Lung (tissue), 12 donors: Measurements from ENCODE around the gene CTBS. TPM values are rescaled to one million over a fixed set of nuclear protein-coding genes. Genes with fewer than 3 reads are reported as not detected.

Experiments used
- ATAC-seq: fragments of 200-7000 bp; cut with Tn5 transposase; one replicate; pipeline ENCODE4 v1.9.1; 2020; ENCODE audit warnings: moderate number of reproducible peaks; ENCODE audit not compliant: insufficient read depth, low FRiP score
- DNase-seq, 3 donors: peaks; one replicate each; pipeline ENCODE4 v3.0.0-alpha.2; 2013 to 2017
- H3K27ac ChIP-seq, 2 donors: one replicate each; pipeline ENCODE4 v1.5.1; 2013; ENCODE audit warnings: mild to moderate bottlenecking in 2 of 2, moderate library complexity in 2 of 2, control low read depth in 1 of 2, inconsistent platforms in 1 of 2, low read depth in 1 of 2, low read length in 1 of 2
- H3K27me3 ChIP-seq, 3 donors: one replicate each; pipeline ENCODE4 v1.5.1; 2013; ENCODE audit warnings: low read length in 2 of 3; ENCODE audit not compliant: control insufficient read depth in 3 of 3, insufficient read depth in 3 of 3
- H3K36me3 ChIP-seq, 4 donors: one replicate each; pipeline ENCODE4 v1.5.1; 2013; ENCODE audit warnings: low read length in 4 of 4, mild to moderate bottlenecking in 1 of 4, moderate library complexity in 1 of 4; ENCODE audit not compliant: control insufficient read depth in 4 of 4, insufficient read depth in 4 of 4
- H3K4me1 ChIP-seq, 5 donors: one replicate each; pipeline ENCODE4 v1.5.1; 2013; ENCODE audit warnings: low read length in 5 of 5, mild to moderate bottlenecking in 2 of 5, moderate library complexity in 1 of 5; ENCODE audit not compliant: control insufficient read depth in 5 of 5, insufficient read depth in 5 of 5
- H3K4me3 ChIP-seq: one replicate; pipeline ENCODE4 v1.5.1; 2013; ENCODE audit warnings: mild to moderate bottlenecking, control low read depth, moderate library complexity
- H3K9ac ChIP-seq, 2 donors: one replicate each; pipeline ENCODE4 v1.5.1; 2013; ENCODE audit warnings: low read length in 2 of 2, control low read depth in 1 of 2; ENCODE audit not compliant: insufficient read depth in 1 of 2
- H3K9me3 ChIP-seq, 4 donors: one replicate each; pipeline ENCODE4 v1.5.1; 2013; ENCODE audit warnings: low read length in 3 of 4, mild to moderate bottlenecking in 1 of 4, moderate library complexity in 1 of 4; ENCODE audit not compliant: control insufficient read depth in 4 of 4, insufficient read depth in 3 of 4
- CTCF ChIP-seq: IDR thresholded peaks from 2 replicates; pipeline ENCODE4 v1.5.1; 2012; ENCODE audit warnings: mild to moderate bottlenecking; ENCODE audit errors: control extremely low read depth, extremely low read depth
- WGBS, 2 donors: extraction: QIAGEN DNeasy Blood & Tissue Kit; methylation state at CpG; one replicate each; pipeline ENCODE4 v1.1.7; 2013; 5-methylcytosine and 5-hydroxymethylcytosine counted together
- polyA plus RNA-seq, 2 donors: library from polyadenylated mRNA; stranded (reverse); fragments of 200-250 nt; gene quantifications; one replicate each; pipeline ENCODE4 v1.2.1, GENCODE V29; 2013
- total RNA-seq, 2 donors: library from RNA; depleted of rRNA in 1 of 2; stranded (reverse); fragments of >200 nt in 1 of 2; gene quantifications; one replicate each; pipeline ENCODE4 v1.2.1, GENCODE V29; 2014 to 2021
- donor health status: control.
- donor health status: control.
- donor health status: Bipolar disorder and iron deficiency.
- donor health status: healthy.
- donor health status: DM: yes; HTN: yes; CAD: no.

CTBS gene
- total and polyA plus RNA-seq, 4 donors, result 7.7 to 22.6 (median 19.9) TPM

DNA sequence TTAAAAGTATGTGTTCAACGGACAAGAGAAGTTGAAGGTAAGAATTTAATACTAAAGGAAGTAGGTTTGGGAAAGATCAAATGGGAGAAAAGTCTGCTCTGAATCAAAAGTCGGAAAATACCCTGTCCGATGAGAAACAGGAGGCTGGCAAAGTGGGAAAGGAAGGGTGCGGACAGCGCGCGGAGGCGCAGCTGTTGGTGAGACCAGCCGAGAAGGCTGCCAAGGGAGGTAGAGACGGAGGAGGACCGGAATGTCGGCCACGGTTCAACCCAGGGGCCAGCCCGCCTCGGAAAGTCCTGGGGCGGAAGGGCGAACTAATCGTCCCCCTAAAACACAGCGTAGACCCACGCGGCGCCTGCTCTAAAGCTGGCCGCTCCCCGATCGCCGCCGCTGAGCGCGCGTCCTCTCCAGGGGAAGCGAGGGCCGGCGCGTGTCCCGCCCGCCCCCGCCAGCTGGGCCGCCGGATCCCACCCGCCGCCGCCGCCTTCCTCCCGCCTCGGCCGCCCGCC, 68.7 kb downstream of the CTBS start:
- peak overlapping the region; percentile 58 to 91 for H3K9ac ChIP-seq
- H3K36me3 ChIP-seq, result peaks cover 0 to 3% (median under 1%) of the 10 kb centered on the region in 4 donors
- 0 to 1% methylated on average over 37 to 47 of the region's 47 CpGs for WGBS, 2 donors
- TF ChIP-seq CTCF, result no peak
- peak overlapping the region; percentile 90 for H3K4me3 ChIP-seq
- peak overlapping the region; percentile 98 to 99 for H3K27ac ChIP-seq
- H3K9me3 ChIP-seq, result no peaks in the 10 kb centered on the region
- DNase-seq (peak in 1 of 3 donors; percentile 84), ATAC-seq (peak; percentile 66)
- H3K27me3 ChIP-seq, result no peaks in the 10 kb centered on the region
- H3K4me1 ChIP-seq, result peaks cover 3 to 25% (median 13%) of the 10 kb centered on the region in 5 donors

DNA sequence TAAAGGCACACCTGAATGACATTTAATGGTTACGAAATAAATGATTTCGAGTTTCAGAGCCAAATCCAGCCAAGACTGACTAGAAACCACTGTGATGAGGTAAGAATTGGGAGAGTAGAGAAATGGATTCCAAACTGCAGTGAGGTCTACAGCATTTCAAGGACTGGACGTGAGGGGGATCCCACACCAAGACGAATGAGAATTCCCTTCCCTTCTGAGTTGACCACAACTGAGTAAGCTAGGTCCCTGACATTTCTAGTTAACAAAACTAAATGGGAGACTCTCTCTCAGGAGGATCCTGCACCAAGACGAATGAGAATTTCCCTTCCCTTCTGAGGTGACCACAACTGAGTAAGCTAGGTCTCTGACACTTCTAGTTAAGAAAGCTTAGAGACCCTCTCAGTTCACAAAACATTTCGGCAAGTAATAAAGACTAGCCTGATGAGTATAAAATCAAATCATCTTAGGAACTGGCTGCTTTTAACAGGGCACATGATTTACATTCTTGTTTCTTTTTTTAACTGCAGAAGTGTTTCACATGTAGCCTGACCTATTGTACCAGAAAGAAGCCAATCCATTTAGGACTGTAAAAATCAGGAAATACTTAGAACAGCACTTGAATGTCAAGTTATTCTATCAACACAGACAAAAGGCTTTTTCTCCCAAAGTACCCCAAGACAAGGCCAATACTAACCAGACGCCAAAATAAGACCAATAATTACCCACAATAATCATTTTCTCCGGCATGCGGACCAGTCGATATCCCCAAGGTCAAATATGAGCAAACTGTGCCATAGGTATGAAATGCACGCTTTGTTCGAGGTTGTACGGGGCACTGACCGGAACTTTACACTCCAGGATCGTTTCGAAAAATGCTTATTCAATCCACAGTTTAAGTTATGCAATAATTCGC, 69.4 kb downstream of the CTBS start:
- 5% methylated on average over 17 of the region's 17 CpGs for WGBS, 2 donors
- no peak for ATAC-seq

DNA sequence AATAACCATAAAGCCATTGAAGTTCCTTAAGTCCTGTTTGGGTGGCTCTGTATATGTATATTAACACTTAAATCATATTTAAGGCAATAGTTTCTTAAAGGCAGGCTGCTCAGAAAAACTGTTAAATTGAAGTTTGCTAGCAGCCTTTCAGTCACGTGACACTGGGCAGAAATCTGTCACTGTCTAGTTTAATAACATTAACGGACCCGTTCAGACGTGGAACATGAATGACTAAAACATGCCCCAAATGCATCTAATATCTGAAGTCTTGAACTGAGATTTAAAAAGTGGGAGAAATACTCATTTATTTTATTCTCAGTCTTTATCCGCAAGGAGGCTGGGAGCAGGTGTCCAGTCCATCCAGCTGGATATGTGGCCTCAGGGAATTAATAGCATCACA, 71.3 kb downstream of the CTBS start:
- WGBS, 2 donors, result 52 to 68% methylated on average over 5 of the region's 5 CpGs
- peaks cover 1 to 21% (median 8%) of the 10 kb centered on the region in 4 donors for H3K36me3 ChIP-seq
- H3K27me3 ChIP-seq, result no peaks in the 10 kb centered on the region
- peaks cover 3 to 28% (median 13%) of the 10 kb centered on the region in 5 donors for H3K4me1 ChIP-seq
- no peak for DNase-seq
- H3K9me3 ChIP-seq, result no peaks in the 10 kb centered on the region
- TF ChIP-seq CTCF, result no peak
- no peak for ATAC-seq
- H3K4me3 ChIP-seq, result no peak overlapping the region
- no peak overlapping the region for H3K27ac ChIP-seq
- no peak overlapping the region for H3K9ac ChIP-seq

More for the DNA sequence above, 69.4 kb downstream of the CTBS start:
- peaks cover 3 to 28% (median 13%) of the 10 kb centered on the region in 5 donors for H3K4me1 ChIP-seq
- H3K9me3 ChIP-seq, result no peaks in the 10 kb centered on the region
- peak overlapping the region; percentile 98 to 99 for H3K27ac ChIP-seq
- DNase-seq, result peak in 1 of 3 donors; percentile 37
- H3K4me3 ChIP-seq, result peak overlapping the region; percentile 90
- peaks cover 0 to 7% (median 4%) of the 10 kb centered on the region in 4 donors for H3K36me3 ChIP-seq
- peak overlapping the region; percentile 58 to 91 for H3K9ac ChIP-seq
- TF ChIP-seq CTCF, result no peak
- H3K27me3 ChIP-seq, result no peaks in the 10 kb centered on the region

Other genes starting within 250 kb of the CTBS start
- 1 to 10 TPM in 1 of 2 donors, not detected in 1; 1.3 TPM for gene DNASE2B, start 176.0 kb downstream of the CTBS start, total RNA-seq
- 1 to 10 TPM in 1 of 2 donors, under 1 TPM in 1; 0.29 to 4.9 TPM for gene DNASE2B, start 176.0 kb downstream of the CTBS start, polyA plus RNA-seq
- 10 to 100 TPM; 22.2 to 47.2 TPM for gene RPF1, start 95.2 kb downstream of the CTBS start, total RNA-seq
- 10 to 100 TPM; 25.2 to 35.2 TPM for gene RPF1, start 95.2 kb downstream of the CTBS start, polyA plus RNA-seq
- 1 to 10 TPM; 3.2 to 3.9 TPM for gene SPATA1, start 68.1 kb downstream of the CTBS start, total RNA-seq
- gene SPATA1, start 68.1 kb downstream of the CTBS start, polyA plus RNA-seq, result 1 to 10 TPM in 1 of 2 donors, under 1 TPM in 1; 0.71 to 1.7 TPM
- gene GNG5, start 67.9 kb downstream of the CTBS start, total RNA-seq, result 100 to 1,000 TPM in 1 of 2 donors, 10 to 100 TPM in 1; 60.7 to 115 TPM
- 100 to 1,000 TPM; 207 to 263 TPM for gene GNG5, start 67.9 kb downstream of the CTBS start, polyA plus RNA-seq
- 10 to 100 TPM in 1 of 2 donors, 1 to 10 TPM in 1; 7.2 to 12.1 TPM for gene SSX2IP, start 116.0 kb upstream of the CTBS start, total RNA-seq
- gene SSX2IP, start 116.0 kb upstream of the CTBS start, polyA plus RNA-seq, result 1 to 10 TPM; 2.7 to 3.0 TPM